Measurements from ENCODE around the gene SYNGR3. TPM values are rescaled to one million over a fixed set of nuclear protein-coding genes. Genes with fewer than 3 reads are reported as not detected.
A peak's percentile ranks its signal among the peaks of the same experiment; 100 is the strongest.

SYNGR3 gene
- total RNA-seq, 4 donors from 2014 or later, result 2.7 to 4.8 (median 2.9) TPM; not detected in 1

DNA sequence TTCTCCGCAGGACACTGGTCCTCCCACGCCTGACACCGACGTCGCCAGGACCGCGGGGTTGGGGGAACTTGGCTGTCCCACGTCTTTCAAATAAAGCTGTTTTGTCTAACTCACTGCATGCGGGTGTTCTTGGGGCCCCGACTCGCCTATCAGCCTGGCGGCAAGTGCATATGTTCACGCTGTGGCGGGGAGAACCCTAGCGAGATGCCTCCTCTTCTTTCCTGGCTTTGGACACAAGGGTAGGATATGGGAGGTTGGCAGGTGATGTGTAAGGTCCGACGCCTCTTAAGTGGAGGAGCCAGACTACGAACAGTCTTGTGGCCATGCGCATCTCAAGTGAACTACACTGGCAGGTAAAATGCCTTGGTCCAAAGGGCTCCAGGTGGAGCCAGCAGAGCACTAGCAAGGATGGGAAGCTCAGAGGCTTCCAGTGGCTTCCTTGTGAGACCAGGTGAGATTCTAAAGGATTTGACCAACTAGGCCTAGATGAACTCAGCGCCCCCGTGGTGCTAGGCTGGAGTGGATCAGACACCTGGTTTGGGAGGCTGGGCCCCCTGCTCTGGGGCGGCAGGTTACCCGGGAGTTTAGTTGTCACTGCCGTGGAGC is 24.3 kb upstream of the SYNGR3 start:
- Histone ChIP-seq H3K4me1 (peaks cover 5 to 36% (median 29%) of the 10 kb centered on the region in 4 donors), H3K9me3 (no peaks in the 10 kb centered on the region), H3K36me3 (peaks cover 0 to 16% (median 6%) of the 10 kb centered on the region in 4 donors), H3K27ac (peak overlapping the region; percentile 96 to 99 (median 98)), H3K4me3 (peak overlapping the region; percentile 76 to 99 (median 90)), H3K27me3 (no peaks in the 10 kb centered on the region)
- intact Hi-C loops (cut with DNase I; ENCODE audit: low total_unique reads) (no loop called here), in situ Hi-C loops (cut with MboI; ENCODE audit: low pct_ligation_motif_present in 1 of 4, low pct_unique_long_range_greater_than_20kb in 1 of 4, low sequenced_read_pairs in 3 of 4) (no loop called here)
- TF ChIP-seq POLR2AphosphoS5 (IDR thresholded peaks at IDR 0.05), result peak in 1 of 3 donors; percentile 3
- TF ChIP-seq CTCF (IDR thresholded peaks at IDR 0.05), result no peak
- no peak for DNase-seq
- 18% methylated on average over 24 of the region's 24 CpGs; no CpG with 5 or more reads in 1 of the 2 donors for WGBS, 2 donors (ENCODE audit: low coverage in 1 of 2)

DNA sequence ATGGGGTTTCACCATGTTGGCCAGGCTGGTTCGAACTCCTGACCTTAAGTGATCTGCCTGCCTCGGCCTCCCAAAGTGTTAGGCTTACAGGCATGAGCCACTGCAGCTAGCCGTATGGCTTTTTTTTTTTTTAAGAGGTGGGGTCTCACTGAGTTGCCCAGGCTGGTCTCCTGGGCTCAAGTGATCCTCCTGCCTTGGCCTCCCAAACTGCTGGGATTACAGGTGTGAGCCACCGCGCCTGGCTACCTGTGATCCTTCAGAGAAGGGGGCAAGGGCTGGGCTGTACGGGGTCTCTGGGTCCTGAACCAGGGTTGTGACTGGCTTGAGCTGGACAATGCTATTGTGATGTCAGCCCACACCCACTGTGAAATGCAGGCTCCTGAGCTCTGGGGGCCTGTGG is 23.3 kb upstream of the SYNGR3 start, which contains the start of gene RNF151:
RNF151 (plus strand) TSS at position 397 of the 400 bp plus-strand sequence. CDS start 26 bp downstream, outside the sequence.
- DNase-seq, result no peak
- no peaks in the 10 kb centered on the region for H3K27me3 ChIP-seq
- intact Hi-C loops (cut with DNase I; ENCODE audit: low total_unique reads), result no loop called here
- H3K27ac ChIP-seq, result peak within 1 kb of the TSS; percentile 96 to 99 (median 98)
- H3K9me3 ChIP-seq, result no peaks in the 10 kb centered on the region
- WGBS, 2 donors (ENCODE audit: low coverage in 1 of 2), result 96 to 100% methylated on average over 1 to 6 of the region's 6 CpGs
- H3K4me3 ChIP-seq, result peak within 1 kb of the TSS in 3 of 4 donors; percentile 89 to 99 (median 91)
- peaks cover 4 to 36% (median 29%) of the 10 kb centered on the region in 4 donors for H3K4me1 ChIP-seq
- in situ Hi-C loops (cut with MboI; ENCODE audit: low pct_ligation_motif_present in 1 of 4, low pct_unique_long_range_greater_than_20kb in 1 of 4, low sequenced_read_pairs in 3 of 4), result no loop called here
- TF ChIP-seq POLR2A (IDR thresholded peaks at IDR 0.05) (no peak), POLR2AphosphoS5 (IDR thresholded peaks at IDR 0.05) (no peak), CTCF (IDR thresholded peaks at IDR 0.05) (no peak), EP300 (IDR thresholded peaks at IDR 0.05; ENCODE audit: low read depth) (no peak)
- peaks cover 0 to 15% (median 6%) of the 10 kb centered on the region in 4 donors for H3K36me3 ChIP-seq

GRCh38 chr16:1968146-1968953 is 21.4 kb upstream of the SYNGR3 start:
- no peaks in the 10 kb centered on the region for H3K9me3 ChIP-seq
- H3K36me3 ChIP-seq, result no peaks in the 10 kb centered on the region
- H3K27me3 ChIP-seq, result no peaks in the 10 kb centered on the region
- DNase-seq, result no peak
- intact Hi-C loops (cut with DNase I; ENCODE audit: low total_unique reads) (no loop called here), in situ Hi-C loops (cut with MboI; ENCODE audit: low pct_ligation_motif_present in 1 of 4, low pct_unique_long_range_greater_than_20kb in 1 of 4, low sequenced_read_pairs in 3 of 4) (no loop called here)
- no peak overlapping the region for H3K27ac ChIP-seq
- WGBS, 2 donors (ENCODE audit: low coverage in 1 of 2), result 93 to 100% methylated on average over 1 to 41 of the region's 41 CpGs
- TF ChIP-seq POLR2AphosphoS5 (IDR thresholded peaks at IDR 0.05) (no peak), POLR2A (IDR thresholded peaks at IDR 0.05) (no peak), EP300 (IDR thresholded peaks at IDR 0.05; ENCODE audit: low read depth) (no peak), CTCF (IDR thresholded peaks at IDR 0.05) (no peak)
- peaks cover 11 to 42% (median 34%) of the 10 kb centered on the region in 4 donors for H3K4me1 ChIP-seq
- no peak overlapping the region for H3K4me3 ChIP-seq

DNA sequence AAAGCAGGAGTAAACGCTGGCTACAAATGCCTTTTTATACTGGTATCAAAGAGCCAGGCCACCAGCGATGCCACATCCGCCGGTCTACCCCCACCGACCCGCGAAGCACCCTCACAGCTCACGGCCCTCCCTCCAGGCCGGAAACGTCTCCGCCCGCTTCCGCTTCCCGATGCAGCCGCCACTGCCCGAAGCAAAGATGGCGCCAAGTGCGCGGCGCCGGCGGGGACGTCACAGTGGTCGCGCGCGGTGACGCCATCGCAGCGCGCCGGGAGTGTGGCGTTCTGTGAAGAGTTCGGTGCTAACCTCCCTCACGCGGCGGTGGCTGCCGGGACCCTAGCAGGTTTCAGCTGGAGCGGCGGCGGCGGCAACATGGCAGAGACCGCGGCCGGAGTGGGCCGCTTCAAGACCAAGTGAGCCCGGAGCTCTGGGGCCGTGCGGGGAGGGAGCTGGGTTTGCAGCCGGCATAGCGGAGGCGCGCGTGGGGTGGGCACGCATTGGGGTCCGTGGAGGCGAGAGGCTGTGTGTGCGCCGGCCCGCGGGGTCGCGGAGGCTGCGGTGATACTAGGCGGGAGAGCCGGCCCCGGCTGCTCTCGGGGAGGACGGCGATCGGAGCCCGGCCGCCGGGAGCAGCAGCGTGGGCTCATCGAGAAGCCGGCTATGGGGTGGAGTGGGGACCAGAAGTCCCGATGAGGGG is 17.8 kb upstream of the SYNGR3 start, which contains the start of gene TBL3:
TBL3 (plus strand) TSS at position 258 of the 694 bp plus-strand sequence; CDS start at position 370, 112 bp downstream.
- intact Hi-C loops (cut with DNase I; ENCODE audit: low total_unique reads), result no loop called here
- no peaks in the 10 kb centered on the region for H3K9me3 ChIP-seq
- TF ChIP-seq POLR2A (IDR thresholded peaks at IDR 0.05) (peak; percentile 95), EP300 (IDR thresholded peaks at IDR 0.05; ENCODE audit: low read depth) (no peak), CTCF (IDR thresholded peaks at IDR 0.05) (peak in 1 of 5 experiments; percentile 17), POLR2AphosphoS5 (IDR thresholded peaks at IDR 0.05) (peak; percentile 98)
- WGBS, 2 donors (ENCODE audit: low coverage in 1 of 2), result 0% methylated on average over 65 of the region's 78 CpGs; no CpG with 5 or more reads in 1 of the 2 donors
- H3K27me3 ChIP-seq, result no peaks in the 10 kb centered on the region
- H3K4me3 ChIP-seq, result peak within 1 kb of the TSS; percentile 63 to 98 (median 92)
- peak; percentile 95 for DNase-seq
- peaks cover 0 to 9% (median 2%) of the 10 kb centered on the region in 4 donors for H3K36me3 ChIP-seq
- H3K4me1 ChIP-seq, result peaks cover 11 to 23% (median 20%) of the 10 kb centered on the region in 4 donors
- peak within 1 kb of the TSS; percentile 90 to 99 (median 94) for H3K27ac ChIP-seq
- in situ Hi-C loops (cut with MboI; ENCODE audit: low pct_ligation_motif_present in 1 of 4, low pct_unique_long_range_greater_than_20kb in 1 of 4, low sequenced_read_pairs in 3 of 4), result no loop called here
